Panc1 (cell line): ENCODE measurements around the gene FAM204A. TPM values are rescaled to one million over a fixed set of nuclear protein-coding genes. Genes with fewer than 3 reads are reported as not detected.

Experiments used
- ATAC-seq: fragments of 200-7000 bp; cut with Tn5 transposase; 2 replicates; pipeline ENCODE4 v1.9.1; 2020; ENCODE audit warnings: mild to moderate bottlenecking, moderate library complexity
- BruUV-seq: library from RNA; stranded (reverse); fragments of 400-500 nt; replicated peaks from 2 replicates; lab custom pipeline; 2021; lab: Mats Ljungman, UMichigan
- CTCF ChIA-PET: fragments of 300-600 bp; sonication (Branson Sonifier 250); formaldehyde crosslinking; loops from one replicate; lab custom pipeline; 2022; ENCODE audit warnings: antibody characterized with exemption; lab: Charles Lee
- POLR2A ChIA-PET: fragments of 300-600 bp; sonication (Branson Sonifier 250); formaldehyde crosslinking; loops from one replicate; lab custom pipeline; 2022; ENCODE audit warnings: antibody characterized with exemption; lab: Charles Lee
- DNase-seq: peaks from one replicate; pipeline ENCODE4 v3.0.0-alpha.2; 2010; ENCODE audit warnings: low read depth, low spot score
- H3K27ac ChIP-seq: 2 replicates; pipeline ENCODE4 v1.5.1; 2011; ENCODE audit warnings: mild to moderate bottlenecking, low read length, inconsistent platforms
- H3K27me3 ChIP-seq: fragments of 200-500 bp; sonication (Bioruptor generic); 2 replicates; pipeline ENCODE4 v1.6.0; 2014; ENCODE audit warnings: low read length, inconsistent platforms; ENCODE audit not compliant: control insufficient read depth, insufficient read depth
- H3K36me3 ChIP-seq: fragments of 200-500 bp; sonication (Bioruptor generic); 2 replicates; pipeline ENCODE4 v1.5.1; 2014; ENCODE audit warnings: inconsistent platforms, mild to moderate bottlenecking, low read length, moderate library complexity; ENCODE audit not compliant: control insufficient read depth, insufficient read depth
- H3K4me1 ChIP-seq: 2 replicates; pipeline ENCODE4 v1.5.1; 2011; ENCODE audit warnings: inconsistent platforms, mild to moderate bottlenecking, low read length, moderate library complexity; ENCODE audit not compliant: control insufficient read depth, insufficient read depth
- H3K4me3 ChIP-seq, 2 experiments: 2 replicates each; pipeline ENCODE4 v1.5.1; 2011 to 2012; ENCODE audit warnings: low read depth in 2 of 2, low read length in 2 of 2, mild to moderate bottlenecking in 2 of 2, inconsistent platforms in 1 of 2, moderate library complexity in 1 of 2
- H3K9me3 ChIP-seq: fragments of 200-500 bp; sonication (Bioruptor generic); 2 replicates; pipeline ENCODE4 v1.5.1; 2014; ENCODE audit warnings: low read depth, mild to moderate bottlenecking, inconsistent platforms, low read length, moderate library complexity; ENCODE audit not compliant: control insufficient read depth, insufficient read depth
- POLR2AphosphoS5 ChIP-seq: IDR thresholded peaks from 2 replicates; pipeline ENCODE4 v1.6.1; 2012; ENCODE audit warnings: mild to moderate bottlenecking, low read depth, low read length, moderate library complexity
- REST ChIP-seq, 2 experiments: IDR thresholded peaks; 2 replicates each; pipeline ENCODE4 v1.6.1; 2011 to 2012; ENCODE audit warnings: low read depth in 2 of 2, control low read depth in 1 of 2, low read length in 1 of 2, mild to moderate bottlenecking in 1 of 2, moderate library complexity in 1 of 2; ENCODE audit not compliant: insufficient read depth in 1 of 2
- SIN3A ChIP-seq: IDR thresholded peaks from 2 replicates; pipeline ENCODE4 v1.6.1; 2012; ENCODE audit warnings: low read depth, mild to moderate bottlenecking, low read length, moderate library complexity, borderline replicate concordance; ENCODE audit not compliant: insufficient read depth
- TCF7L2 ChIP-seq: IDR thresholded peaks from 2 replicates; pipeline ENCODE4 v1.6.1; 2011; ENCODE audit warnings: mild to moderate bottlenecking, low read depth, low read length, inconsistent platforms
- in situ Hi-C: cut with HindIII; loops from 2 replicates; pipeline ENCODE4 v1.10.0; 2016; ENCODE audit warnings: low sequenced_read_pairs, low pct_unique_long_range_greater_than_20kb
- intact Hi-C: fragments of 100-400 bp; cut with micrococcal nuclease; formaldehyde crosslinking; loops from one replicate; pipeline ENCODE4 v1.10.0; 2022; ENCODE audit not compliant: unreplicated experiment
- total RNA-seq: library from RNA; stranded (reverse); gene quantifications from one replicate; pipeline ENCODE4 v1.2.1, GENCODE V29; 2021; ENCODE audit not compliant: unreplicated experiment
- TF ChIP-seq, protein P1 (sequence below): fragments of 450-650 bp; IDR thresholded peaks from 2 replicates; pipeline ENCODE4 v1.5.1; 2017; ENCODE audit warnings: mild to moderate bottlenecking

FAM204A gene
- total RNA-seq, 1 experiment from 2014 or later: 69.1 TPM

GRCh38 chr10:118342638-118343020 lies 505 bp upstream of the FAM204A start:
- ATAC-seq (peak; percentile 11; the same call in 1 of the 2 replicates), DNase-seq (no peak)
- BruUV-seq: no TSS peak
- in situ Hi-C loops (no loop called here), intact Hi-C loops (no loop called here)
- H3K27ac ChIP-seq: peak overlapping the region; percentile 88
- POLR2A ChIA-PET: no interaction called here
- no peaks in the 10 kb centered on the region for H3K9me3 ChIP-seq
- CTCF ChIA-PET: no interaction called here
- peaks cover 8% of the 10 kb centered on the region for H3K36me3 ChIP-seq
- H3K4me3 ChIP-seq: peak overlapping the region; percentile 94 to 97
- peaks cover 2% of the 10 kb centered on the region; the same call in 1 of the 2 replicates for H3K27me3 ChIP-seq
- TF ChIP-seq, protein P1, sequence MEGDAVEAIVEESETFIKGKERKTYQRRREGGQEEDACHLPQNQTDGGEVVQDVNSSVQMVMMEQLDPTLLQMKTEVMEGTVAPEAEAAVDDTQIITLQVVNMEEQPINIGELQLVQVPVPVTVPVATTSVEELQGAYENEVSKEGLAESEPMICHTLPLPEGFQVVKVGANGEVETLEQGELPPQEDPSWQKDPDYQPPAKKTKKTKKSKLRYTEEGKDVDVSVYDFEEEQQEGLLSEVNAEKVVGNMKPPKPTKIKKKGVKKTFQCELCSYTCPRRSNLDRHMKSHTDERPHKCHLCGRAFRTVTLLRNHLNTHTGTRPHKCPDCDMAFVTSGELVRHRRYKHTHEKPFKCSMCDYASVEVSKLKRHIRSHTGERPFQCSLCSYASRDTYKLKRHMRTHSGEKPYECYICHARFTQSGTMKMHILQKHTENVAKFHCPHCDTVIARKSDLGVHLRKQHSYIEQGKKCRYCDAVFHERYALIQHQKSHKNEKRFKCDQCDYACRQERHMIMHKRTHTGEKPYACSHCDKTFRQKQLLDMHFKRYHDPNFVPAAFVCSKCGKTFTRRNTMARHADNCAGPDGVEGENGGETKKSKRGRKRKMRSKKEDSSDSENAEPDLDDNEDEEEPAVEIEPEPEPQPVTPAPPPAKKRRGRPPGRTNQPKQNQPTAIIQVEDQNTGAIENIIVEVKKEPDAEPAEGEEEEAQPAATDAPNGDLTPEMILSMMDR: peak; percentile 21; the same call in 1 of the 2 replicates
- TF ChIP-seq SIN3A: no peak
- peaks cover 19% of the 10 kb centered on the region for H3K4me1 ChIP-seq

GRCh38 chr10:118340486-118340885 lies 1.6 kb downstream of the FAM204A start:
- TF ChIP-seq POLR2AphosphoS5 (no peak), TCF7L2 (no peak), SIN3A (no peak), REST (IDR thresholded peaks at IDR 0.05; ENCODE audit: insufficient read depth in 1 of 2, low read depth in 2 of 2, low read length in 1 of 2) (no peak)
- TF ChIP-seq, protein P1: no peak
- Histone ChIP-seq H3K36me3 (peaks cover 19% of the 10 kb centered on the region), H3K4me1 (peaks cover 19% of the 10 kb centered on the region), H3K9me3 (no peaks in the 10 kb centered on the region), H3K4me3 (no peak overlapping the region; a peak in 1 of 4 replicates), H3K27ac (no peak overlapping the region), H3K27me3 (no peaks in the 10 kb centered on the region; the same call in 1 of the 2 replicates)
- no peak for ATAC-seq
- DNase-seq: no peak
- ChIA-PET CTCF (no interaction called here), POLR2A (no interaction called here)
- in situ Hi-C loops (no loop called here), intact Hi-C loops (no loop called here)
- BruUV-seq: no TSS peak
